ENCODE data around the gene MAP3K5. TPM values are rescaled to one million over a fixed set of nuclear protein-coding genes. Genes with fewer than 3 reads are reported as not detected.

MAP3K5 gene
- total and polyA plus RNA-seq, 9 of the 15 experiments (the other 6 are each of a cell fraction or from before 2014, with no cell fraction given): 2.2 to 13.0 (median 9.9) TPM

DNA sequence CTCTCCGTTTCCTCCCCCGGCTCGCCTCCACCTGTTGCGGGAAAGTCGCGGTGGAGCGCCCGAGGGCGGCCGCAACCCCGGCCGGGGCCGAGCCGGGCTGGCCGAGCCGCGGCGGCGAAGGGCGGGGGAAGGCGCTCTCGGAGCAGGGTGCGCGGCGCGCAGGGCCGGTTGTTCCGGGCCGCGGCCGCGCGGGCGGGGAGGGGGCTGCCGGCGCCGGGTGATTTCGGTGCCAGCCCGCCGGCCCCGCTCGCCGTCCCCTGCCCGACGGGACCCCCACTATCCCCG lies 242.3 kb downstream of the MAP3K5 start:
- WGBS (ENCODE audit: insufficient coverage, low coverage, missing lambda C conversion rate): 3% methylated on average over 14 of the region's 46 CpGs
- Histone ChIP-seq H3K9ac (ENCODE audit: insufficient read depth in 1 of 2, low read depth in 2 of 2, low read length in 2 of 2) (peak overlapping the region; percentile 37 to 91; a peak in 3 of 4 replicates), H2AFZ (ENCODE audit: low read depth, low read length) (peak overlapping the region; percentile 93), H3K27me3 (ENCODE audit: control insufficient read depth in 2 of 2, insufficient read depth in 2 of 2, low read length in 2 of 2) (peaks cover 7 to 8% of the 10 kb centered on the region in 2 experiments; a peak in 3 of 5 replicates), H3K4me2 (ENCODE audit: insufficient read depth, low read length) (peak overlapping the region; percentile 77), H3K27ac (ENCODE audit: extremely low read depth, low read depth, low read length) (peak overlapping the region; percentile 28; the same call in 1 of the 3 replicates), H3K36me3 (ENCODE audit: control insufficient read depth, insufficient read depth, low read length) (no peaks in the 10 kb centered on the region), H4K20me1 (replicated peaks; ENCODE audit: control insufficient read depth, insufficient read depth, low read length) (0 out of 2 replicates have a peak, but pooled peaks cover 5% of the 10 kb centered on the region), H3K4me3 (peak overlapping the region; percentile 64), H3K4me1 (replicated peaks in 1 of 2; ENCODE audit: control insufficient read depth in 2 of 2, insufficient read depth in 2 of 2, low read length in 2 of 2) (peaks cover 13 to 17% of the 10 kb centered on the region in 2 experiments), H3K79me2 (ENCODE audit: control insufficient read depth, insufficient read depth, low read length) (no peaks in the 10 kb centered on the region), H3K9me1 (ENCODE audit: control insufficient read depth, insufficient read depth, low read length) (peaks cover 4% of the 10 kb centered on the region), H3K9me3 (replicated peaks; ENCODE audit: control insufficient read depth, insufficient read depth, low read depth, low read length) (no peaks in the 10 kb centered on the region)
- FAIRE-seq: no peak
- intact Hi-C loops (cut with micrococcal nuclease) (loop anchor here (1.0 to 10.0 kb wide), 2 partner anchors 208 to 375 kb away; partner anchors contain the start of gene SLC35D3), in situ Hi-C loops (cut with MboI) (no loop called here)
- peak in 3 of 4 experiments; percentile 71 to 78 (median 73) for DNase-seq (ENCODE audit: extremely low read depth in 1 of 4, low spot score in 3 of 4)
- POLR2A ChIA-PET: interaction anchor here (1.0 to 1.2 kb wide), 3 partner anchors 10 to 260 kb away, joined by 4 to 5 read pairs (median 5); partner anchors contain the start of gene BCLAF1
- peak; percentile 83 for ATAC-seq
- CTCF ChIA-PET (ENCODE audit: low intra/inter-chr PET ratio): interaction anchor here (1.3 to 1.7 kb wide), 2 partner anchors 208 to 243 kb away, joined by 4 to 6 read pairs; no protein-coding TSS in a partner anchor
- BruUV-seq (replicated peaks): no TSS peak
- TF ChIP-seq ELF1 (tag; IDR thresholded peaks at IDR 0.05): peak; percentile 54; the same call in 1 of the 2 replicates
- TF ChIP-seq, protein P1, sequence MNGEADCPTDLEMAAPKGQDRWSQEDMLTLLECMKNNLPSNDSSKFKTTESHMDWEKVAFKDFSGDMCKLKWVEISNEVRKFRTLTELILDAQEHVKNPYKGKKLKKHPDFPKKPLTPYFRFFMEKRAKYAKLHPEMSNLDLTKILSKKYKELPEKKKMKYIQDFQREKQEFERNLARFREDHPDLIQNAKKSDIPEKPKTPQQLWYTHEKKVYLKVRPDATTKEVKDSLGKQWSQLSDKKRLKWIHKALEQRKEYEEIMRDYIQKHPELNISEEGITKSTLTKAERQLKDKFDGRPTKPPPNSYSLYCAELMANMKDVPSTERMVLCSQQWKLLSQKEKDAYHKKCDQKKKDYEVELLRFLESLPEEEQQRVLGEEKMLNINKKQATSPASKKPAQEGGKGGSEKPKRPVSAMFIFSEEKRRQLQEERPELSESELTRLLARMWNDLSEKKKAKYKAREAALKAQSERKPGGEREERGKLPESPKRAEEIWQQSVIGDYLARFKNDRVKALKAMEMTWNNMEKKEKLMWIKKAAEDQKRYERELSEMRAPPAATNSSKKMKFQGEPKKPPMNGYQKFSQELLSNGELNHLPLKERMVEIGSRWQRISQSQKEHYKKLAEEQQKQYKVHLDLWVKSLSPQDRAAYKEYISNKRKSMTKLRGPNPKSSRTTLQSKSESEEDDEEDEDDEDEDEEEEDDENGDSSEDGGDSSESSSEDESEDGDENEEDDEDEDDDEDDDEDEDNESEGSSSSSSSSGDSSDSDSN (IDR thresholded peaks at IDR 0.05; ENCODE audit: borderline replicate concordance in 1 of 2, low read depth in 2 of 2, low read length in 2 of 2): 0 out of 4 replicates have a peak, but pooled peaks of 1 of the 2 experiments have one; percentile 53
- TF ChIP-seq, protein P2, sequence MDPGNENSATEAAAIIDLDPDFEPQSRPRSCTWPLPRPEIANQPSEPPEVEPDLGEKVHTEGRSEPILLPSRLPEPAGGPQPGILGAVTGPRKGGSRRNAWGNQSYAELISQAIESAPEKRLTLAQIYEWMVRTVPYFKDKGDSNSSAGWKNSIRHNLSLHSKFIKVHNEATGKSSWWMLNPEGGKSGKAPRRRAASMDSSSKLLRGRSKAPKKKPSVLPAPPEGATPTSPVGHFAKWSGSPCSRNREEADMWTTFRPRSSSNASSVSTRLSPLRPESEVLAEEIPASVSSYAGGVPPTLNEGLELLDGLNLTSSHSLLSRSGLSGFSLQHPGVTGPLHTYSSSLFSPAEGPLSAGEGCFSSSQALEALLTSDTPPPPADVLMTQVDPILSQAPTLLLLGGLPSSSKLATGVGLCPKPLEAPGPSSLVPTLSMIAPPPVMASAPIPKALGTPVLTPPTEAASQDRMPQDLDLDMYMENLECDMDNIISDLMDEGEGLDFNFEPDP (CRISPR knock-in tag; IDR thresholded peaks at IDR 0.05): no peak
- TF ChIP-seq, protein P3, sequence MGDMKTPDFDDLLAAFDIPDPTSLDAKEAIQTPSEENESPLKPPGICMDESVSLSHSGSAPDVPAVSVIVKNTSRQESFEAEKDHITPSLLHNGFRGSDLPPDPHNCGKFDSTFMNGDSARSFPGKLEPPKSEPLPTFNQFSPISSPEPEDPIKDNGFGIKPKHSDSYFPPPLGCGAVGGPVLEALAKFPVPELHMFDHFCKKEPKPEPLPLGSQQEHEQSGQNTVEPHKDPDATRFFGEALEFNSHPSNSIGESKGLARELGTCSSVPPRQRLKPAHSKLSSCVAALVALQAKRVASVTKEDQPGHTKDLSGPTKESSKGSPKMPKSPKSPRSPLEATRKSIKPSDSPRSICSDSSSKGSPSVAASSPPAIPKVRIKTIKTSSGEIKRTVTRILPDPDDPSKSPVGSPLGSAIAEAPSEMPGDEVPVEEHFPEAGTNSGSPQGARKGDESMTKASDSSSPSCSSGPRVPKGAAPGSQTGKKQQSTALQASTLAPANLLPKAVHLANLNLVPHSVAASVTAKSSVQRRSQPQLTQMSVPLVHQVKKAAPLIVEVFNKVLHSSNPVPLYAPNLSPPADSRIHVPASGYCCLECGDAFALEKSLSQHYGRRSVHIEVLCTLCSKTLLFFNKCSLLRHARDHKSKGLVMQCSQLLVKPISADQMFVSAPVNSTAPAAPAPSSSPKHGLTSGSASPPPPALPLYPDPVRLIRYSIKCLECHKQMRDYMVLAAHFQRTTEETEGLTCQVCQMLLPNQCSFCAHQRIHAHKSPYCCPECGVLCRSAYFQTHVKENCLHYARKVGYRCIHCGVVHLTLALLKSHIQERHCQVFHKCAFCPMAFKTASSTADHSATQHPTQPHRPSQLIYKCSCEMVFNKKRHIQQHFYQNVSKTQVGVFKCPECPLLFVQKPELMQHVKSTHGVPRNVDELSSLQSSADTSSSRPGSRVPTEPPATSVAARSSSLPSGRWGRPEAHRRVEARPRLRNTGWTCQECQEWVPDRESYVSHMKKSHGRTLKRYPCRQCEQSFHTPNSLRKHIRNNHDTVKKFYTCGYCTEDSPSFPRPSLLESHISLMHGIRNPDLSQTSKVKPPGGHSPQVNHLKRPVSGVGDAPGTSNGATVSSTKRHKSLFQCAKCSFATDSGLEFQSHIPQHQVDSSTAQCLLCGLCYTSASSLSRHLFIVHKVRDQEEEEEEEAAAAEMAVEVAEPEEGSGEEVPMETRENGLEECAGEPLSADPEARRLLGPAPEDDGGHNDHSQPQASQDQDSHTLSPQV (IDR thresholded peaks at IDR 0.05): 0 out of 2 replicates have a peak, but pooled peaks have one; percentile 18
- TF ChIP-seq, protein P4, sequence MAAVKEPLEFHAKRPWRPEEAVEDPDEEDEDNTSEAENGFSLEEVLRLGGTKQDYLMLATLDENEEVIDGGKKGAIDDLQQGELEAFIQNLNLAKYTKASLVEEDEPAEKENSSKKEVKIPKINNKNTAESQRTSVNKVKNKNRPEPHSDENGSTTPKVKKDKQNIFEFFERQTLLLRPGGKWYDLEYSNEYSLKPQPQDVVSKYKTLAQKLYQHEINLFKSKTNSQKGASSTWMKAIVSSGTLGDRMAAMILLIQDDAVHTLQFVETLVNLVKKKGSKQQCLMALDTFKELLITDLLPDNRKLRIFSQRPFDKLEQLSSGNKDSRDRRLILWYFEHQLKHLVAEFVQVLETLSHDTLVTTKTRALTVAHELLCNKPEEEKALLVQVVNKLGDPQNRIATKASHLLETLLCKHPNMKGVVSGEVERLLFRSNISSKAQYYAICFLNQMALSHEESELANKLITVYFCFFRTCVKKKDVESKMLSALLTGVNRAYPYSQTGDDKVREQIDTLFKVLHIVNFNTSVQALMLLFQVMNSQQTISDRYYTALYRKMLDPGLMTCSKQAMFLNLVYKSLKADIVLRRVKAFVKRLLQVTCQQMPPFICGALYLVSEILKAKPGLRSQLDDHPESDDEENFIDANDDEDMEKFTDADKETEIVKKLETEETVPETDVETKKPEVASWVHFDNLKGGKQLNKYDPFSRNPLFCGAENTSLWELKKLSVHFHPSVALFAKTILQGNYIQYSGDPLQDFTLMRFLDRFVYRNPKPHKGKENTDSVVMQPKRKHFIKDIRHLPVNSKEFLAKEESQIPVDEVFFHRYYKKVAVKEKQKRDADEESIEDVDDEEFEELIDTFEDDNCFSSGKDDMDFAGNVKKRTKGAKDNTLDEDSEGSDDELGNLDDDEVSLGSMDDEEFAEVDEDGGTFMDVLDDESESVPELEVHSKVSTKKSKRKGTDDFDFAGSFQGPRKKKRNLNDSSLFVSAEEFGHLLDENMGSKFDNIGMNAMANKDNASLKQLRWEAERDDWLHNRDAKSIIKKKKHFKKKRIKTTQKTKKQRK (IDR thresholded peaks at IDR 0.05; ENCODE audit: borderline replicate concordance, low read depth, low read length): no peak
- TF ChIP-seq, protein P5, sequence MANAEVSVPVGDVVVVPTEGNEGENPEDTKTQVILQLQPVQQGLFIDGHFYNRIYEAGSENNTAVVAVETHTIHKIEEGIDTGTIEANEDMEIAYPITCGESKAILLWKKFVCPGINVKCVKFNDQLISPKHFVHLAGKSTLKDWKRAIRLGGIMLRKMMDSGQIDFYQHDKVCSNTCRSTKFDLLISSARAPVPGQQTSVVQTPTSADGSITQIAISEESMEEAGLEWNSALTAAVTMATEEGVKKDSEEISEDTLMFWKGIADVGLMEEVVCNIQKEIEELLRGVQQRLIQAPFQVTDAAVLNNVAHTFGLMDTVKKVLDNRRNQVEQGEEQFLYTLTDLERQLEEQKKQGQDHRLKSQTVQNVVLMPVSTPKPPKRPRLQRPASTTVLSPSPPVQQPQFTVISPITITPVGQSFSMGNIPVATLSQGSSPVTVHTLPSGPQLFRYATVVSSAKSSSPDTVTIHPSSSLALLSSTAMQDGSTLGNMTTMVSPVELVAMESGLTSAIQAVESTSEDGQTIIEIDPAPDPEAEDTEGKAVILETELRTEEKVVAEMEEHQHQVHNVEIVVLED (CRISPR knock-in tag; IDR thresholded peaks at IDR 0.05): 0 out of 2 replicates have a peak, but pooled peaks have one; percentile 5
